Body of pancreas (tissue), 4 donors: ENCODE data around the gene NINJ1. TPM values are rescaled to one million over a fixed set of nuclear protein-coding genes. Genes with fewer than 3 reads are reported as not detected.
A peak's percentile ranks its signal among the peaks of the same experiment; 100 is the strongest.

ENCODE experiments used
- ATAC-seq: fragments of 150-250 bp; one replicate; pipeline ENCODE4 v1.9.1; 2016
- DNase-seq, 4 donors: peaks; one replicate each; pipeline ENCODE4 v3.0.0-alpha.2; 2019
- H3K27ac ChIP-seq, 4 donors: fragments of 200-600 bp; sonication (generic); 1 replicate in 3 of 4; 2 replicates in 1 of 4; pipeline versions ENCODE4 v1.5.1 to v1.6.1; 2016 to 2019; ENCODE audit warnings: mild to moderate bottlenecking in 1 of 4, mixed read lengths in 1 of 4, moderate library complexity in 1 of 4
- H3K27me3 ChIP-seq, 2 donors: fragments of 200-600 bp; sonication (generic); one replicate each; pipeline ENCODE4 v1.6.0; 2016; ENCODE audit warnings: mild to moderate bottlenecking in 1 of 2
- H3K36me3 ChIP-seq, 2 donors: fragments of 200-600 bp; sonication (generic); replicated peaks in 1 of 2; 2 replicates each; pipeline ENCODE4 v1.5.1; 2016; ENCODE audit warnings: low read depth in 2 of 2; ENCODE audit not compliant: insufficient read depth in 1 of 2
- H3K4me1 ChIP-seq: fragments of 200-600 bp; sonication (generic); one replicate; pipeline ENCODE4 v1.6.0; 2016
- H3K4me3 ChIP-seq, 2 donors: fragments of 200-600 bp; sonication (generic); 1 replicate in 1 of 2; 2 replicates in 1 of 2; pipeline ENCODE4 v1.5.1; 2016 to 2019
- H3K9me3 ChIP-seq, 3 donors: fragments of 200-600 bp; sonication (generic); 1 replicate in 2 of 3; 2 replicates in 1 of 3; pipeline ENCODE4 v1.5.1; 2016
- POLR2A ChIP-seq, 3 donors: fragments of 450-650 bp; IDR thresholded peaks; one replicate each; pipeline ENCODE4 v1.6.1; 2016; ENCODE audit warnings: antibody characterized with exemption in 3 of 3, mild to moderate bottlenecking in 2 of 3
- WGBS, 2 donors: methylation state at CpG; one replicate each; pipeline ENCODE4 v1.1.5; 2017; 5-methylcytosine and 5-hydroxymethylcytosine counted together
- intact Hi-C: fragments of 100-400 bp; cut with DNase I; formaldehyde crosslinking; loops from one replicate; pipeline ENCODE4 v1.15.1; 2023
- total RNA-seq, 2 donors: library from RNA; depleted of rRNA; stranded (reverse); fragments of >200 nt; gene quantifications; one replicate each; pipeline ENCODE4 v1.1.0, GENCODE V29; 2016
- TF ChIP-seq, protein P1 (sequence below), 7 experiments: fragments of 450-650 bp in 4 of 7; fragments of 200-600 bp in 3 of 7; sonication (generic) in 3 of 7; IDR thresholded peaks; one replicate each; pipeline ENCODE4 v1.5.1; 2016 to 2019; ENCODE audit warnings: antibody characterized with exemption in 7 of 7

Gene NINJ1
- total RNA-seq, 2 donors from 2014 or later = 32.6 to 32.9 TPM

DNA sequence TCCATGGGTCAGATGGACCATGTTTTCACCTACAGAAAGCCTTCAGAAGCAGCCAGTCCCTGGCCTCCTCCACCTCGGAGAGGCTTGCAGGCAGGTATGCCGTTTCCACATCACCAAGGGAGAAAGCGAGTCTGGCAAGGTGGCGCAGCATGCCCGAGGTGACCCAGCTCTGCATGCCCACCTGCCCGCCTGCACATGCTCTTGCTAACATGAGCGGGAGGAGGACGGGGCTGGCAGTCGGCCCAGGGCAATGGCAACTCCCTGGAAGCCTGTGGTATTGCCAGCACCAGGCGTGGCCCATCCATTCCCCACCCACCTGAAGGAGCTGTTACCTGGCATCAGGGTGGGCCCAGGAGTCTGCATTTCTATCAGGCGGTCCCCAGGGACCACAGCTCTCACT, 3.3 kb upstream of the NINJ1 start:
- peaks cover 30% of the 10 kb centered on the region for H3K4me1 ChIP-seq
- WGBS, 2 donors = 81 to 83% methylated on average over 10 to 11 of the region's 11 CpGs
- intact Hi-C loops = no loop called here
- H3K27ac ChIP-seq = no peak overlapping the region
- TF ChIP-seq POLR2A (IDR thresholded peaks at IDR 0.05) = no peak
- TF ChIP-seq, protein P1, sequence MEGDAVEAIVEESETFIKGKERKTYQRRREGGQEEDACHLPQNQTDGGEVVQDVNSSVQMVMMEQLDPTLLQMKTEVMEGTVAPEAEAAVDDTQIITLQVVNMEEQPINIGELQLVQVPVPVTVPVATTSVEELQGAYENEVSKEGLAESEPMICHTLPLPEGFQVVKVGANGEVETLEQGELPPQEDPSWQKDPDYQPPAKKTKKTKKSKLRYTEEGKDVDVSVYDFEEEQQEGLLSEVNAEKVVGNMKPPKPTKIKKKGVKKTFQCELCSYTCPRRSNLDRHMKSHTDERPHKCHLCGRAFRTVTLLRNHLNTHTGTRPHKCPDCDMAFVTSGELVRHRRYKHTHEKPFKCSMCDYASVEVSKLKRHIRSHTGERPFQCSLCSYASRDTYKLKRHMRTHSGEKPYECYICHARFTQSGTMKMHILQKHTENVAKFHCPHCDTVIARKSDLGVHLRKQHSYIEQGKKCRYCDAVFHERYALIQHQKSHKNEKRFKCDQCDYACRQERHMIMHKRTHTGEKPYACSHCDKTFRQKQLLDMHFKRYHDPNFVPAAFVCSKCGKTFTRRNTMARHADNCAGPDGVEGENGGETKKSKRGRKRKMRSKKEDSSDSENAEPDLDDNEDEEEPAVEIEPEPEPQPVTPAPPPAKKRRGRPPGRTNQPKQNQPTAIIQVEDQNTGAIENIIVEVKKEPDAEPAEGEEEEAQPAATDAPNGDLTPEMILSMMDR (IDR thresholded peaks at IDR 0.05) = no peak
- DNase-seq (no peak), ATAC-seq (no peak)
- no peaks in the 10 kb centered on the region for H3K36me3 ChIP-seq
- no peaks in the 10 kb centered on the region for H3K9me3 ChIP-seq
- no peaks in the 10 kb centered on the region for H3K27me3 ChIP-seq
- H3K4me3 ChIP-seq = no peak overlapping the region

- Histone ChIP-seq H3K36me3 (no peaks in the 10 kb centered on the region), H3K4me1 (peaks cover 43% of the 10 kb centered on the region), H3K27me3 (no peaks in the 10 kb centered on the region), H3K9me3 (no peaks in the 10 kb centered on the region), H3K4me3 (no peak overlapping the region), H3K27ac (no peak overlapping the region)
- TF ChIP-seq, protein P1 (IDR thresholded peaks at IDR 0.05) = no peak
- intact Hi-C loops = no loop called here
- WGBS, 2 donors = 19% methylated on average over 9 to 11 of the region's 11 CpGs
- DNase-seq = peak in 2 of 4 donors; percentile 44 to 45
- no peak for ATAC-seq
Measured at GRCh38 chr9:93136011-93136440, 2.0 kb upstream of the NINJ1 start.

- Histone ChIP-seq H3K36me3 (no peaks in the 10 kb centered on the region), H3K4me1 (peaks cover 55% of the 10 kb centered on the region), H3K27ac (peak overlapping the region; percentile 90 to 97 (median 92)), H3K27me3 (no peaks in the 10 kb centered on the region), H3K4me3 (no peak overlapping the region), H3K9me3 (no peaks in the 10 kb centered on the region)
- no peak for TF ChIP-seq POLR2A (IDR thresholded peaks at IDR 0.05)
- TF ChIP-seq, protein P1 (IDR thresholded peaks at IDR 0.05) = no peak
- intact Hi-C loops = no loop called here
- no peak for DNase-seq
- 69 to 79% methylated on average over 7 to 14 of the region's 14 CpGs for WGBS, 2 donors
- no peak for ATAC-seq
Measured at GRCh38 chr9:93134740-93135444, 841 bp upstream of the NINJ1 start.

DNA sequence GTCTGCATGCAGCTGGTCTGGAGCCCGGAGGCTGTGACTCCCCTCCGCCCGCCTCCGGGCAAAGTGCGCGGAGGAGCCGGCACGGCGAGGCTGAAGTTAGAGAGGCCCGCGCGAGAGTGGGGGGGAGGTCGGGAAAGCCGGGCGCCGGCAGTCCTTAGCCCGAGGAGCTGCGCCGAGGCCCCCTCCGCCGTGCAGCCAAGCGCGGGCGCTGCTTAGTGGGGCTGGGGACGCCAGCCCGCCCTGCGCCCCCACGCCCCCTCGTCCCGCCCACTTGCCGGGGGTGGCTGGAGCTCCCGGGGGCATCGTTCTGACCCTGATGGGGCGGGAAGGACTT, 403 bp downstream of the NINJ1 start:
- Histone ChIP-seq H3K27ac (peak overlapping the region; percentile 90 to 97 (median 92)), H3K4me1 (peaks cover 65% of the 10 kb centered on the region), H3K36me3 (no peaks in the 10 kb centered on the region), H3K27me3 (no peaks in the 10 kb centered on the region), H3K9me3 (no peaks in the 10 kb centered on the region), H3K4me3 (peak overlapping the region; percentile 40 to 70)
- 0% methylated on average over 5 to 34 of the region's 34 CpGs for WGBS, 2 donors
- peak; percentile 82 to 90 (median 88) for DNase-seq
- ATAC-seq = peak; percentile 80
- intact Hi-C loops = no loop called here
- TF ChIP-seq POLR2A (IDR thresholded peaks at IDR 0.05) = peak in 2 of 3 donors; percentile 77 to 78
- TF ChIP-seq, protein P1 (IDR thresholded peaks at IDR 0.05) = no peak
